Hair follicle dermal papilla cell (primary cell): Measurements from ENCODE around the gene TBX21. TPM values are rescaled to one million over a fixed set of nuclear protein-coding genes. Genes with fewer than 3 reads are reported as not detected.

Experiments
- total RNA-seq: library from RNA; depleted of rRNA; stranded (reverse); fragments of >200 nt; gene quantifications from 2 replicates; pipeline ENCODE4 v1.2.3, GENCODE V29; 2012

TBX21 gene, protein sequence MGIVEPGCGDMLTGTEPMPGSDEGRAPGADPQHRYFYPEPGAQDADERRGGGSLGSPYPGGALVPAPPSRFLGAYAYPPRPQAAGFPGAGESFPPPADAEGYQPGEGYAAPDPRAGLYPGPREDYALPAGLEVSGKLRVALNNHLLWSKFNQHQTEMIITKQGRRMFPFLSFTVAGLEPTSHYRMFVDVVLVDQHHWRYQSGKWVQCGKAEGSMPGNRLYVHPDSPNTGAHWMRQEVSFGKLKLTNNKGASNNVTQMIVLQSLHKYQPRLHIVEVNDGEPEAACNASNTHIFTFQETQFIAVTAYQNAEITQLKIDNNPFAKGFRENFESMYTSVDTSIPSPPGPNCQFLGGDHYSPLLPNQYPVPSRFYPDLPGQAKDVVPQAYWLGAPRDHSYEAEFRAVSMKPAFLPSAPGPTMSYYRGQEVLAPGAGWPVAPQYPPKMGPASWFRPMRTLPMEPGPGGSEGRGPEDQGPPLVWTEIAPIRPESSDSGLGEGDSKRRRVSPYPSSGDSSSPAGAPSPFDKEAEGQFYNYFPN
- total RNA-seq: not detected in 2 replicates

GRCh38 chr17:47733047-47733673 lies at the start of gene TBX21:
TBX21 (plus strand) TSS chr17:47733236; CDS start chr17:47733455, 219 bp downstream.

GRCh38 chr17:47693731-47694580 lies 39.1 kb upstream of the TBX21 start, which contains the start of gene TBKBP1:
TBKBP1 (plus strand) TSS chr17:47694161; CDS start chr17:47696113, 1,952 bp downstream.

Other genes starting within 250 kb of the TBX21 start
- 66.3 and 75.6 TPM in 2 replicates for gene NPEPPS, start 202.1 kb upstream of the TBX21 start, total RNA-seq
- gene KPNB1, start 83.3 kb upstream of the TBX21 start, total RNA-seq: 410 and 448 TPM in 2 replicates
- 13.8 and 19.1 TPM in 2 replicates for gene TBKBP1, start 39.1 kb upstream of the TBX21 start, total RNA-seq
- 6.8 and 10.4 TPM in 2 replicates for gene OSBPL7, start 88.6 kb downstream of the TBX21 start, total RNA-seq
- 26.1 and 33.0 TPM in 2 replicates for gene MRPL10, start 98.3 kb downstream of the TBX21 start, total RNA-seq
- gene LRRC46, start 98.4 kb downstream of the TBX21 start, total RNA-seq: under 0.01 TPM in 1 of 2 replicates, not detected in the other
- gene SCRN2, start 108.0 kb downstream of the TBX21 start, total RNA-seq: 28.1 and 50.5 TPM in 2 replicates
- 0.12 and 0.16 TPM in 2 replicates for gene SP6, start 117.9 kb downstream of the TBX21 start, total RNA-seq
- 2.8 and 3.3 TPM in 2 replicates for gene SP2, start 163.0 kb downstream of the TBX21 start, total RNA-seq
- 40.6 and 49.8 TPM in 2 replicates for gene PNPO, start 208.3 kb downstream of the TBX21 start, total RNA-seq
- gene PRR15L, start 224.6 kb downstream of the TBX21 start, total RNA-seq: not detected in 2 replicates
- 64.2 and 67.0 TPM in 2 replicates for gene CDK5RAP3, start 237.9 kb downstream of the TBX21 start, total RNA-seq